Adrenal gland (tissue), 5 donors: ENCODE measurements around the gene LEMD1.

Experiments used
- POLR2A ChIP-seq, 2 donors: fragments of 450-650 bp; IDR thresholded peaks; one replicate each; pipeline ENCODE4 v1.6.1; 2017; ENCODE audit warnings: antibody characterized with exemption in 2 of 2, mild to moderate bottlenecking in 2 of 2, moderate library complexity in 1 of 2
- TF ChIP-seq, protein P1 (sequence below), 6 experiments: fragments of 450-650 bp in 4 of 6; fragments of 200-600 bp in 2 of 6; sonication (generic) in 1 of 6; IDR thresholded peaks; 1 replicate in 5 of 6; 2 replicates in 1 of 6; pipeline versions ENCODE4 v1.5.1 to v1.8.0; 2016 to 2021; ENCODE audit warnings: antibody characterized with exemption in 6 of 6, mild to moderate bottlenecking in 2 of 6, moderate library complexity in 1 of 6
- donor health status: DM: no; HTN: no; CAD: no.

DNA sequence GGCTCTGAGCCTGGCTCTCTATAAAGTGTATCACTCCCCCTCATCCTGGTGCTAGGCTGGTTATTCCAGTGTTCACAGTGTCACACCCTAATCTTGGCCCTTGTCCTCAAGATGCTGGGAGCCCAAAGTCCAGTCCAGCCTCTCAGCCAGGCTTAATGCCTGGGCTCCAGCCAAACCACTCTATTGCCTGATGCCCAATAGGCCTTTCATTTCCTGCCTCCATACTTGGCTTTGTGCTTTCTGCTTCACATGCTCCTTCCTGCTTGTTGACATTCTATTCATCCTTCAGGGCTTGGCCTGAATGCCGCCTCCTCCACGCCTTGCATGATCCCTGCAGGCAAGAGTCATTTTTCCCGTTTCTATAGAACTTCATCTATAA, 66.8 kb downstream of the LEMD1 start:
- TF ChIP-seq, protein P1, sequence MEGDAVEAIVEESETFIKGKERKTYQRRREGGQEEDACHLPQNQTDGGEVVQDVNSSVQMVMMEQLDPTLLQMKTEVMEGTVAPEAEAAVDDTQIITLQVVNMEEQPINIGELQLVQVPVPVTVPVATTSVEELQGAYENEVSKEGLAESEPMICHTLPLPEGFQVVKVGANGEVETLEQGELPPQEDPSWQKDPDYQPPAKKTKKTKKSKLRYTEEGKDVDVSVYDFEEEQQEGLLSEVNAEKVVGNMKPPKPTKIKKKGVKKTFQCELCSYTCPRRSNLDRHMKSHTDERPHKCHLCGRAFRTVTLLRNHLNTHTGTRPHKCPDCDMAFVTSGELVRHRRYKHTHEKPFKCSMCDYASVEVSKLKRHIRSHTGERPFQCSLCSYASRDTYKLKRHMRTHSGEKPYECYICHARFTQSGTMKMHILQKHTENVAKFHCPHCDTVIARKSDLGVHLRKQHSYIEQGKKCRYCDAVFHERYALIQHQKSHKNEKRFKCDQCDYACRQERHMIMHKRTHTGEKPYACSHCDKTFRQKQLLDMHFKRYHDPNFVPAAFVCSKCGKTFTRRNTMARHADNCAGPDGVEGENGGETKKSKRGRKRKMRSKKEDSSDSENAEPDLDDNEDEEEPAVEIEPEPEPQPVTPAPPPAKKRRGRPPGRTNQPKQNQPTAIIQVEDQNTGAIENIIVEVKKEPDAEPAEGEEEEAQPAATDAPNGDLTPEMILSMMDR (IDR thresholded peaks at IDR 0.05), result no peak
- no peak for TF ChIP-seq POLR2A (IDR thresholded peaks at IDR 0.05)
